Fibroblast of pulmonary artery (primary cell): ENCODE results near the gene CGB2.
A peak's percentile ranks its signal among the peaks of the same experiment; 100 is the strongest.
"Not testable (repeated sequence)": the region's sequence is repeated elsewhere in the genome, so short reads cannot be mapped to it uniquely, and the experiment has no call there.

Source experiments
- DNase-seq: peaks from one replicate; pipeline ENCODE4 v3.0.0-alpha.2; 2010; ENCODE audit warnings: low read depth
- H3K4me3 ChIP-seq: replicated peaks from 2 replicates; pipeline ENCODE4 v1.5.1; 2011; ENCODE audit warnings: low read depth, mild to moderate bottlenecking, control low read depth, low read length, moderate library complexity
- TF ChIP-seq, protein P1 (sequence below): IDR thresholded peaks from 2 replicates; pipeline ENCODE4 v1.5.1; 2011; ENCODE audit warnings: mild to moderate bottlenecking, control low read depth, low read length, inconsistent platforms; ENCODE audit errors: missing control alignments

CGB2 gene

DNA sequence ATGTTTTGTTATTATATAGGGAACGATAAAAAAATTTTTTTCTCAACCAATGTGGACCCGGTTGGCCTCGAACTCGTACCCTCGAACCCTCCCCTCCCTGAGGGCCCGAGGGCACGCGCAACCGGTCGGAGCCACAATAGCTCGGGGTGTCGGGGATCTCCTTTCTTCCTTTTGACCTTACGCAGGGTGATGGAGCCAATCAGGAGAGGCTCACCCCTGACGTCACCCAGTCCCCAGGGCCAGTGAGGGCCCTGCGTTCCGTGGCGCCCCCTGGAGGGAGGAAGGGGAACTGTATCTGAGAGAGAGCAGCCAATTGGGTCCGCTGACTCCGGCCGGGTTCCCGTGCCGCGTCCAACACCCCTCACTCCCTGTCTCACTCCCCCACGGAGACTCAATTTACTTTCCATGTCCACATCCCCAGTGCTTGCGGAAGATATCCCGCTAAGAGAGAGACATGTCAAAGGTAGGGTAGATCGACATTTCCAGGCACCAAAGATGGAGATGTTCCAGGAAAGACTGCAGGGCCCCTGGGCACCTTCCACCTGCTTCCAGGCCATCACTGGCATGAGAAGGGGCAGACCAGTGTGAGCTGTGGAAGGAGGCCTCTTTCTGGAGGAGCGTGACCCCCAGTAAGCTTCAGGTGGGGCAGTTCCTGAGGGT lies at the start of gene CGB2:
Gene CGB2 (plus strand): TSS at position 249 of the 660 bp plus-strand sequence. CDS start 206 bp downstream, at position 455.
- TF ChIP-seq, protein P1, sequence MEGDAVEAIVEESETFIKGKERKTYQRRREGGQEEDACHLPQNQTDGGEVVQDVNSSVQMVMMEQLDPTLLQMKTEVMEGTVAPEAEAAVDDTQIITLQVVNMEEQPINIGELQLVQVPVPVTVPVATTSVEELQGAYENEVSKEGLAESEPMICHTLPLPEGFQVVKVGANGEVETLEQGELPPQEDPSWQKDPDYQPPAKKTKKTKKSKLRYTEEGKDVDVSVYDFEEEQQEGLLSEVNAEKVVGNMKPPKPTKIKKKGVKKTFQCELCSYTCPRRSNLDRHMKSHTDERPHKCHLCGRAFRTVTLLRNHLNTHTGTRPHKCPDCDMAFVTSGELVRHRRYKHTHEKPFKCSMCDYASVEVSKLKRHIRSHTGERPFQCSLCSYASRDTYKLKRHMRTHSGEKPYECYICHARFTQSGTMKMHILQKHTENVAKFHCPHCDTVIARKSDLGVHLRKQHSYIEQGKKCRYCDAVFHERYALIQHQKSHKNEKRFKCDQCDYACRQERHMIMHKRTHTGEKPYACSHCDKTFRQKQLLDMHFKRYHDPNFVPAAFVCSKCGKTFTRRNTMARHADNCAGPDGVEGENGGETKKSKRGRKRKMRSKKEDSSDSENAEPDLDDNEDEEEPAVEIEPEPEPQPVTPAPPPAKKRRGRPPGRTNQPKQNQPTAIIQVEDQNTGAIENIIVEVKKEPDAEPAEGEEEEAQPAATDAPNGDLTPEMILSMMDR, result peak; percentile 20
- not testable (repeated sequence) for DNase-seq, H3K4me3 ChIP-seq

DNA sequence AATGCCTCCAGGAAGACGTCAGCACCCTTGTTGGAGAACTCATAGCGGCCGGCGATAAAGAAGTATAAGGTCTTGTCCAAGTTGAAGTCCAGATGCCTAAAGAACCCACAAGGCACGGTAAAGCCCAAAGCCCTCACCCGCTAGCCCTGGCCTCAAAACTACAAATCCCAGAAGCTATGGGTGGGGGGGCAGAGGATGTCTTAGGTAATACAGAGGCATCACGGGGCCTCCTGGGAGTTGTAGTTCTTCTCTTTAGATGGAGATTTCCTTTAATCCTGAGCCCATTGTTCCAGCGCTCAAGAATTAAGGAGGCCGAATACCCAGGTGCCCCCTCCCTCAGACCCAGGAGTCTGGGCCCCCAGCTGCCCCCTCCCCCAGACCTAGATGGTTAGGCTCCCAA lies 49.4 kb upstream of the CGB2 start:
- H3K4me3 ChIP-seq, result no peak overlapping the region
- TF ChIP-seq, protein P1, result no peak
- no peak for DNase-seq

DNA sequence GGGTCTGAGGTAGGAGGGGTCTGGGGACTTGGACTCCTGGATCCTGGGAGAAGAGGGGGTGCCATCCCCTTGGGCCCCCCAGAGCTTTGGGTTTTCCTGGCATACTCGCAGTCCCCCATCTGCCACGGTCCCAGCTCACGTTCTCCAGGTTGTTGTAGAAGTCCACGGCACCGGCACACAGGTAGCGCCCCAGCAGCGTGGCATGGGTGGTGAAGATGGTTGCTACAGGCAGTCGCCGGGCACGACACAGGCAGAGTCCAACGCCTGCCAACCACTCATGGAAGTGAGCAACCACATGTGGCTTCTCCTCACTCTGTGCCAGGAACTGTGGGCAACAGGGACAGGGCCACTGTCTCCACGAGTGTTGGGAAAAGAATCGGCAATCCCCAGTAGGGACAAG lies 46.0 kb upstream of the CGB2 start:
- H3K4me3 ChIP-seq, result no peak overlapping the region
- DNase-seq, result no peak
- TF ChIP-seq, protein P1, result no peak

DNA sequence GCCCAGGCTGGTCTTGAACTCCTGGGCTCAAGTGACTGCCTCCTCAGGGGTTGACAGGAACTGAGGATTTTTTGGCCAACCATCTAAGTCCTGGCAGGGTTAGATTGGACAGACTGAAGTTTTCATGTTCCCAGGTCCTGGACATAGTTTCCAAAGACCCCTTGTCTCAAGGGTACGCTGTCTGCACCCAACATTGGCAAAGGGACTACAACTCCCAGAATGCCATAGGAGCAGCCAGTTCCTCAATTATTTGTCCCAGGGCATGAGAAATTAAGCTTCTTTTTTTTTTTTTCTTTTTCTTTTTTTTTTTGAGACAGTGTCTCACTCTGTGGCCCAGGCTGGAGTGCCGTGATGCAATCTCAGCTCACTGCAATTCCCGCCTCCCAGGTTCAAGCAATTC lies 45.5 kb upstream of the CGB2 start:
- H3K4me3 ChIP-seq, result no peak overlapping the region

DNA sequence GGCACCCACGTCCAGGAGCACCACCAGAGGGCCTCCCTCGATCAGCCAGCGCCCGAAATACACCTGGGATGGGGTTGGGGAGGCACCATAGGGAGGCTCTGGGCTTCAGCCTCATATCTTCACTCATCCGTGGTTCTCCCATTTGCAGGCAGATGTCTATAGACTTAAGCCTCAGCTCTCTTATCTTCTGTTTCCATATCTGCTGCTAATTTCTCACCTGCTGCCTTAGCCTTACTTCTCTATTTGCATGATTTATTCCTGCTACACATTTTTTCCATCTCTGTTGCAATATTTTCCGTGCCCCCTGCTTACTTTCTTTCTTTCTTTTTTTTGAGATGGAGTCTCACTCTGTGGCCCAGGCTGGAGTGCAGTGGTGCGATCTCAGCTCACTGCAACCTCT lies 44.4 kb upstream of the CGB2 start:
- TF ChIP-seq, protein P1, result no peak
- H3K4me3 ChIP-seq, result no peak overlapping the region
- DNase-seq, result no peak

More for the DNA sequence above, 45.5 kb upstream of the CGB2 start:
- no peak for DNase-seq
- TF ChIP-seq, protein P1, result no peak

DNA sequence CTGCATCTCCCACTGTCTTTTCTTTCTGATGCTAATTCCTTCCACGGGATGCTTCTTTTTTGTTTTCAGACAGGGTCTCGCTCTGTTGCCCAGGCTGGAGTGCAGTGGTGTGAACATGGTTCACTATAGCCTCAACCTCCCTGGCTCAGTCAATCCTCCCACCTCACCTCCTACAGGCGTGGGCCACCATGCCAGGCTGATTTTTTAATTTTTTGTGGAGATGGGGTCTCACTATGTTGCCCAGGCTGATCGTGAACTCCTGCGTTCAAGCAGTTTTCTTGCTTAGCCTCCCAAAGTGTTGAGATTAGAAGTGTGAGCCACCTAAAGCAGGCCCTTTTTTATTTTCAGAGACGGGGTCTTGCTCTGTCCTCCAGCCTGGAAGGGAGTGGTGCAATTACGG lies 43.4 kb upstream of the CGB2 start:
- DNase-seq, result no peak
- H3K4me3 ChIP-seq, result no peak overlapping the region
- TF ChIP-seq, protein P1, result no peak

DNA sequence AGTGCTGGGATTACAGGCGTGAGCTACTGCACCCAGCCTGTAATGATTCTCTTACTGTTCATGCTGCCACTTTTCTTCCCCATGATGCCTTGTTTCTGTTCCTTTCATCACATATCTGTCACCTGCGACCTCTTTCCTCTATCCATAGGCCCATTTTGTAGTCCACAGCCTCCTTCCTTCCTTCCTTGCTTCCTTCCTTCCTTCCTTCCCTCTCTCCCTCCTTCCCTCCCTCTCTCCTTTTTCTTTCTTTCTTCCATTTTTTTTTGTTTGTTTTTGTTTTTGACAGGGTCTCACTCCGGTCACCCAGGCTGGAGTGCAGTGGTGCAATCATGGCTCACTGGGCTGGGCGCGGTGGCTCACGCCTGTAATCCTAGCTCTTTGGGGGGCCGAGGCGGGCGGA lies 42.8 kb upstream of the CGB2 start:
- H3K4me3 ChIP-seq, result no peak overlapping the region
- TF ChIP-seq, protein P1, result no peak
- no peak for DNase-seq
